Measurements from ENCODE around the gene NAT9. TPM values are rescaled to one million over a fixed set of nuclear protein-coding genes. Genes with fewer than 3 reads are reported as not detected.

Gene NAT9
- total RNA-seq, 1 donor from 2014 or later: 66.9 TPM

DNA sequence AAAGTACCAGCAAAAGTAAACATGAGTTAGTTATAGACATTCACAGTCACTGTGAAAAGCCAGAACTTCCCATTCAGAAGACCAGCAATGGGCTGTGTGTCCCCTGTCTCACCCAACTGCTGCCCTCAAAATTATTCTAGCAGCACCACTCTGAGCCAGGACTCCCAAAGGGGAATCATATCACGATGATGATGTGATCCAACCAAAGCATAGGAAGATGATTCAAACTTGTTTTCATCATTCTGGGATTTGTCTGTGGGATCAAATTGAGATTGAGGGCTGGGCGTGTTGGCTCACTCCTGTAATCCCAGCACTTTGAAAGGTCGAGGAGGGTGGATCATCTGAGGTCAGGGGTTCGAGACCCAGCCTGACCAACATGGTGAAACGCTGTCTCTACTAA, 6.4 kb upstream of the NAT9 start:
- no peak for DNase-seq (ENCODE audit: low read depth, low spot score)
- Mint-ChIP-seq H3K27ac (ENCODE audit: unreplicated experiment) (no peak overlapping the region), H3K4me1 (peaks cover 31% of the 10 kb centered on the region), H3K9me3 (no peaks in the 10 kb centered on the region), H3K4me3 (no peak overlapping the region), H3K36me3 (ENCODE audit: low read depth) (no peaks in the 10 kb centered on the region), H3K27me3 (ENCODE audit: low read depth) (no peaks in the 10 kb centered on the region)
- TF ChIP-seq, protein P1, sequence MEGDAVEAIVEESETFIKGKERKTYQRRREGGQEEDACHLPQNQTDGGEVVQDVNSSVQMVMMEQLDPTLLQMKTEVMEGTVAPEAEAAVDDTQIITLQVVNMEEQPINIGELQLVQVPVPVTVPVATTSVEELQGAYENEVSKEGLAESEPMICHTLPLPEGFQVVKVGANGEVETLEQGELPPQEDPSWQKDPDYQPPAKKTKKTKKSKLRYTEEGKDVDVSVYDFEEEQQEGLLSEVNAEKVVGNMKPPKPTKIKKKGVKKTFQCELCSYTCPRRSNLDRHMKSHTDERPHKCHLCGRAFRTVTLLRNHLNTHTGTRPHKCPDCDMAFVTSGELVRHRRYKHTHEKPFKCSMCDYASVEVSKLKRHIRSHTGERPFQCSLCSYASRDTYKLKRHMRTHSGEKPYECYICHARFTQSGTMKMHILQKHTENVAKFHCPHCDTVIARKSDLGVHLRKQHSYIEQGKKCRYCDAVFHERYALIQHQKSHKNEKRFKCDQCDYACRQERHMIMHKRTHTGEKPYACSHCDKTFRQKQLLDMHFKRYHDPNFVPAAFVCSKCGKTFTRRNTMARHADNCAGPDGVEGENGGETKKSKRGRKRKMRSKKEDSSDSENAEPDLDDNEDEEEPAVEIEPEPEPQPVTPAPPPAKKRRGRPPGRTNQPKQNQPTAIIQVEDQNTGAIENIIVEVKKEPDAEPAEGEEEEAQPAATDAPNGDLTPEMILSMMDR (conservative IDR thresholded peaks at IDR 0.05): no peak

DNA sequence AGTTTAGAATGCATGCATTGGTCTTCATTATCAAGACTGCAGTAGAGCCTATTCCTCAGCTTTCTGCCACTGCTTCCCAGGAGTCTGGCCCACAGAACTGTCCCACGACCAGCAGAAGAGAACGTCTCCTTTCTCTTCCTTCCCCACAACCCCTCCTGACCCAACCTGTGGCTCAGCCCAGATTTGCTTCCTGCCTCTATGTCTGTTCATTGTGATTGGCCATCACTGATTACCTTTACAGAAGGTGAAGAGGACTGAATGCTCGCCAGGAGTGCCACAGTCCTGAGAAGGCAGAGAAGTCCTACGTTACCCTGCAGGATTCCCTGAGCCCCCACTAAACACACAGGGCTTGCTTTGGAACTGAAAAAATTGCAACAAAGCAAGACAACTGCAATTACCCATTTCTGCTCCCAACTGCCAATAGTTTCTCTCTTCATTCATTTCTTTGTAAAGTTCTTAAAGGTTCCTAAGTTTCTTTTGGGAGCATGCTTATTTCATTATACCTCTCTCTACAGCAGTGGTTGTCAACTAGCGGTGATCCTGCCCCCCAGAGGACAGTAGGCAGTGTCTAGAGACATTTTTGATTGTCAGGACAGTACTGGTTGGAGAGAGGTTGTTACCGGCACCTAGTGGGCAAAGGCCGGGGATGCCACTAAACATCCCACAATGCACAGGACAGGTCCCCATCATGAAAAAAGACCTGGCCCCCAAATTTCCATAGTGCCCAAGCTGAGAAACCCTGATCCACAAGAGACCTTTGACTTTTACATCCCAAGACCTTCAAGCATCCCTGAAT, 4.5 kb upstream of the NAT9 start:
- H3K27me3 Mint-ChIP-seq (ENCODE audit: low read depth): no peaks in the 10 kb centered on the region
- no peak for DNase-seq (ENCODE audit: low read depth, low spot score)
- TF ChIP-seq, protein P1 (conservative IDR thresholded peaks at IDR 0.05): peak; percentile 50
- H3K36me3 Mint-ChIP-seq (ENCODE audit: low read depth): peaks cover 3% of the 10 kb centered on the region
- peaks cover 46% of the 10 kb centered on the region for H3K4me1 Mint-ChIP-seq
- no peak overlapping the region for H3K27ac Mint-ChIP-seq (ENCODE audit: unreplicated experiment)
- H3K4me3 Mint-ChIP-seq: peak overlapping the region; percentile 58
- no peaks in the 10 kb centered on the region for H3K9me3 Mint-ChIP-seq

DNA sequence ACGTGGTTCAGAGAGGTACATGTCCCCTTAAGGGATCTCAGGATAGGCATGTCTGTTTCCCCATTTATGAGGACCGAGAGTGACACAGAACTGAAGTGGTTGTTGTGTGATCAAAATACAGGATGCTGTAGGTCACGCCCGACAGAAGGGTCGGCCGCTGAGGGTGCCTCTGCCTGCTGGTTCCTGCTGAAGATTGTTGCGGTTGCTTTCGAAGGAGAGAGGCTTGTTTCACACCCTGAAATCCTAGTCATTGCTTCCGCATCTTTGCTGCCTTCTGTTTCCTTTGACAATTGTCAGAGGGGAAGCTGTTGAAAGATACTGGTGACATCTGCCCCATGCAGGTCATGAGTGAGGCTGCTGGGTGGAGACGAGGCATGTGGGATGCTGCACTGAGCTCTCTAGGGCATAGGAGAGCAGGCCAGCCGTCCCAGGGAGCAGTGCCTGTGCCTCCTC, 3.8 kb upstream of the NAT9 start:
- Mint-ChIP-seq H3K4me3 (peak overlapping the region; percentile 39), H3K4me1 (peaks cover 50% of the 10 kb centered on the region), H3K36me3 (ENCODE audit: low read depth) (peaks cover 3% of the 10 kb centered on the region), H3K27ac (ENCODE audit: unreplicated experiment) (no peak overlapping the region), H3K27me3 (ENCODE audit: low read depth) (no peaks in the 10 kb centered on the region), H3K9me3 (no peaks in the 10 kb centered on the region)
- TF ChIP-seq, protein P1 (conservative IDR thresholded peaks at IDR 0.05): no peak
- DNase-seq (ENCODE audit: low read depth, low spot score): no peak

DNA sequence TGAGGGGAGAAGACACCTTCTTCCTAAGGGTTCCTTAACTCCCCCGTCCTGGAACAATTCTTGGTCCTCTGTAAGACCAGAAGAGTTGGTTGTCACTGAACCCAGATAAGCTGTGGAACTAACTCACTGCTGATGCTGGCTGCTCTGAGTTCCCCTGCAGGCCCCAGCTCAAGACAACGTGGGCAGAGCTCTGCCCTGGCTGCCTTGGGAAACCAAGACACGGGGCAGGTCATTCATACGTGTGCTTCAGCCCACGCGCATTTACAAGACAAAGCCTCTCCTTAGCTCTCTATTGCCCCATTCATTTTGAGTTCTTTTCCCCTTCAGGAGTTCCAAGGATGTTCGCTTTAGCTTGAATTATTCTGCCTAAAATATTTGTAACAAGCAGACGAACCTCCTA, 3.4 kb upstream of the NAT9 start:
- peaks cover 3% of the 10 kb centered on the region for H3K36me3 Mint-ChIP-seq (ENCODE audit: low read depth)
- H3K4me3 Mint-ChIP-seq: peak overlapping the region; percentile 75
- no peaks in the 10 kb centered on the region for H3K9me3 Mint-ChIP-seq
- TF ChIP-seq, protein P1 (conservative IDR thresholded peaks at IDR 0.05): no peak
- no peak for DNase-seq (ENCODE audit: low read depth, low spot score)
- H3K27ac Mint-ChIP-seq (ENCODE audit: unreplicated experiment): no peak overlapping the region
- no peaks in the 10 kb centered on the region for H3K27me3 Mint-ChIP-seq (ENCODE audit: low read depth)
- H3K4me1 Mint-ChIP-seq: peaks cover 50% of the 10 kb centered on the region

DNA sequence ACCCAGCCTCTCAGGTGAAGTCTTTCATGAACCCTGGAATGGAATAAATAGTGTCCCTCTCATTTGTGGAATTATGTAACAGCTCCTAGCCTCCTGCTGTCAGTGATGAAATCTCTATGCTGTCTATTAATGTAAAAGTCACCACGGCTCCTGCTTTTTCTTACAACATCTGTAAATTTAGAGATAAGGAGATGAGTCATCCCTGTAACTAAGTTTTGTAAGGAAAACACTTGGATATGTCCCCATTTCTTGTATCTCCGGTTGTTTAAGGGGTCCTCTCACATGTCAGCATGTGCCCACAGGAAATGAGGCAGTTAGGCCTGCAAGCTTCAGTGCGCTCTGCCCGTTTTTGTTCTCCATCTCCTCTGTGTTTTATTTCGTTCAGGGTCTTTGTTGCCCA, 2.8 kb upstream of the NAT9 start:
- DNase-seq (ENCODE audit: low read depth, low spot score): no peak
- TF ChIP-seq, protein P1 (conservative IDR thresholded peaks at IDR 0.05): no peak
- no peaks in the 10 kb centered on the region for H3K9me3 Mint-ChIP-seq
- H3K4me3 Mint-ChIP-seq: peak overlapping the region; percentile 75
- H3K4me1 Mint-ChIP-seq: peaks cover 47% of the 10 kb centered on the region
- H3K27ac Mint-ChIP-seq (ENCODE audit: unreplicated experiment): no peak overlapping the region
- H3K27me3 Mint-ChIP-seq (ENCODE audit: low read depth): no peaks in the 10 kb centered on the region
- H3K36me3 Mint-ChIP-seq (ENCODE audit: low read depth): peaks cover 5% of the 10 kb centered on the region
